ENCODE measurements around the gene CFAP47.

DNA sequence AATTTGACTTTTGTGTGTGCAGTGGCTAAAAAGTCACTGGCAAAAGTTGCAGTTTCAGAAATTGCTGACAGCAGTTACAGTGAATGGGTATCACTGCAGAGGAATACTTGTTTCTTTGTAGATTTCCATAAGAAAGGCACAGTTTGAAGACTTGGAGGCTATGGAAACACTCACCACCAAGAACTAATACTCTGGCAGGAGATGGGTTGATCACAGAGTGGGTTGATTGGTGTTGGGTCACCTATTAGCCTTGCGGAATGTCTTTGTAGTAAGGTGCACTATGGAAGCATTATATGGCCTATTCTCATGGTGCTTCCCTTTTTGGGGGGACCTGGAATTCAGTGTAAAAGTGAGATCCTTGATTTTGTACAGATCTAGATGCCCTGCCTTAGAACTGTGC, 502.8 kb downstream of the CFAP47 start:
- no peak for TF ChIP-seq POLR2A (IDR thresholded peaks at IDR 0.05)
- TF ChIP-seq, protein P1, sequence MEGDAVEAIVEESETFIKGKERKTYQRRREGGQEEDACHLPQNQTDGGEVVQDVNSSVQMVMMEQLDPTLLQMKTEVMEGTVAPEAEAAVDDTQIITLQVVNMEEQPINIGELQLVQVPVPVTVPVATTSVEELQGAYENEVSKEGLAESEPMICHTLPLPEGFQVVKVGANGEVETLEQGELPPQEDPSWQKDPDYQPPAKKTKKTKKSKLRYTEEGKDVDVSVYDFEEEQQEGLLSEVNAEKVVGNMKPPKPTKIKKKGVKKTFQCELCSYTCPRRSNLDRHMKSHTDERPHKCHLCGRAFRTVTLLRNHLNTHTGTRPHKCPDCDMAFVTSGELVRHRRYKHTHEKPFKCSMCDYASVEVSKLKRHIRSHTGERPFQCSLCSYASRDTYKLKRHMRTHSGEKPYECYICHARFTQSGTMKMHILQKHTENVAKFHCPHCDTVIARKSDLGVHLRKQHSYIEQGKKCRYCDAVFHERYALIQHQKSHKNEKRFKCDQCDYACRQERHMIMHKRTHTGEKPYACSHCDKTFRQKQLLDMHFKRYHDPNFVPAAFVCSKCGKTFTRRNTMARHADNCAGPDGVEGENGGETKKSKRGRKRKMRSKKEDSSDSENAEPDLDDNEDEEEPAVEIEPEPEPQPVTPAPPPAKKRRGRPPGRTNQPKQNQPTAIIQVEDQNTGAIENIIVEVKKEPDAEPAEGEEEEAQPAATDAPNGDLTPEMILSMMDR (IDR thresholded peaks at IDR 0.05), result no peak
- TF ChIP-seq POLR2AphosphoS5 (IDR thresholded peaks at IDR 0.05), result no peak
- no peak for TF ChIP-seq EP300 (IDR thresholded peaks at IDR 0.05; ENCODE audit: low read depth)
